Uterus (tissue), 2 donors: ENCODE measurements around the gene HM13.

ENCODE experiments used
- POLR2A ChIP-seq, 2 donors: fragments of 450-650 bp; IDR thresholded peaks; one replicate each; pipeline ENCODE4 v1.6.1; 2016; ENCODE audit warnings: antibody characterized with exemption in 2 of 2, mild to moderate bottlenecking in 1 of 2, moderate library complexity in 1 of 2
- TF ChIP-seq, protein P1 (sequence below), 4 experiments: fragments of 200-600 bp in 2 of 4; fragments of 450-650 bp in 2 of 4; sonication (generic) in 2 of 4; IDR thresholded peaks; one replicate each; pipeline ENCODE4 v1.5.1; 2016 to 2019; ENCODE audit warnings: antibody characterized with exemption in 4 of 4, mild to moderate bottlenecking in 2 of 4, moderate library complexity in 1 of 4

DNA sequence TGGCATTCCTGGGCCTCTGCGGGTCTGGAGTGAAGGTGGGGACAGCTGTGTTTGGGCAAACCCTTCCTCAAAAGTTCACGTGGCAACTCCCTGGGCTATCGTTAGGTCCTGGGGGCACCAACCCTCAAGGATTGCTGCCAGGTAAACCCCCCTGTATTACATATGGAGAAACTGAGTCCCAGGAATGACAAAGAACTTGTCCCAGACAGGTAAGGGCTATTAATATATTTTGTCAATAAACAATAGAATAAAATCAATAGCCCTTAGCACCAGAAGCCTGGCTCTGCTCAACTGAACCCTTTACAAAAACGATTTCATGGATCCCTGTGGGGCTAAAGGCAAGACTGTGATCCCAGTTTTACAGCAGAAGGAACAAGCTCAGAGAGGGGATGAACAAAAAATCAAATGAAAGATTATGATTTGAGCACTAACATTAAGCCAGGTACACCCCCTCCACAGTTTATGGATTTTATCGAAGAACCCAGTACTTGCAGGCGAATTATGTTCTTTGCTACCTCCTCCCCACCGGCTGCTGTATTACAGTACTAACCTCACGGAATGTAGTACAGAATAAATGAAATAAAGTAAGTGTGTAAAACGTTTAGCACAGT lies 93.5 kb downstream of the HM13 start:
- no peak for TF ChIP-seq POLR2A (IDR thresholded peaks at IDR 0.05)
- TF ChIP-seq, protein P1, sequence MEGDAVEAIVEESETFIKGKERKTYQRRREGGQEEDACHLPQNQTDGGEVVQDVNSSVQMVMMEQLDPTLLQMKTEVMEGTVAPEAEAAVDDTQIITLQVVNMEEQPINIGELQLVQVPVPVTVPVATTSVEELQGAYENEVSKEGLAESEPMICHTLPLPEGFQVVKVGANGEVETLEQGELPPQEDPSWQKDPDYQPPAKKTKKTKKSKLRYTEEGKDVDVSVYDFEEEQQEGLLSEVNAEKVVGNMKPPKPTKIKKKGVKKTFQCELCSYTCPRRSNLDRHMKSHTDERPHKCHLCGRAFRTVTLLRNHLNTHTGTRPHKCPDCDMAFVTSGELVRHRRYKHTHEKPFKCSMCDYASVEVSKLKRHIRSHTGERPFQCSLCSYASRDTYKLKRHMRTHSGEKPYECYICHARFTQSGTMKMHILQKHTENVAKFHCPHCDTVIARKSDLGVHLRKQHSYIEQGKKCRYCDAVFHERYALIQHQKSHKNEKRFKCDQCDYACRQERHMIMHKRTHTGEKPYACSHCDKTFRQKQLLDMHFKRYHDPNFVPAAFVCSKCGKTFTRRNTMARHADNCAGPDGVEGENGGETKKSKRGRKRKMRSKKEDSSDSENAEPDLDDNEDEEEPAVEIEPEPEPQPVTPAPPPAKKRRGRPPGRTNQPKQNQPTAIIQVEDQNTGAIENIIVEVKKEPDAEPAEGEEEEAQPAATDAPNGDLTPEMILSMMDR (IDR thresholded peaks at IDR 0.05) = no peak
